ENCODE results near the gene ARF4.
A peak's percentile ranks its signal among the peaks of the same experiment; 100 is the strongest.
"Not testable (repeated sequence)": the region's sequence is repeated elsewhere in the genome, so short reads cannot be mapped to it uniquely, and the experiment has no call there.

The ARF4 gene

GRCh38 chr3:57597127-57597923 is at the start of gene ARF4:
Gene ARF4, minus strand, starts transcription at chr3:57597344. Its CDS starts 204 bp downstream, at chr3:57597140.
- peak; percentile 31 for TF ChIP-seq CTCF (conservative IDR thresholded peaks at IDR 0.05; ENCODE audit: low read depth, low read length)
- DNase-seq (ENCODE audit: low read depth): peak; percentile 100
- H3K4me3 ChIP-seq (ENCODE audit: low read depth, low read length): peak within 1 kb of the TSS; percentile 99

- peak; percentile 53 for TF ChIP-seq CTCF (conservative IDR thresholded peaks at IDR 0.05; ENCODE audit: low read depth, low read length)
- no peak overlapping the region for H3K4me3 ChIP-seq (ENCODE audit: low read depth, low read length)
- peak; percentile 82 for DNase-seq (ENCODE audit: low read depth)
Observed at GRCh38 chr3:57646723-57647122, 49.6 kb upstream of the ARF4 start.

- no peak for DNase-seq (ENCODE audit: low read depth)
- no peak overlapping the region for H3K4me3 ChIP-seq (ENCODE audit: low read depth, low read length)
Observed at GRCh38 chr3:57644740-57645139, 47.6 kb upstream of the ARF4 start.

GRCh38 chr3:57637391-57637790 is 40.2 kb upstream of the ARF4 start:
- TF ChIP-seq CTCF (conservative IDR thresholded peaks at IDR 0.05; ENCODE audit: low read depth, low read length): no peak
- peak; percentile 82 for DNase-seq (ENCODE audit: low read depth)
- no peak overlapping the region for H3K4me3 ChIP-seq (ENCODE audit: low read depth, low read length)

More at GRCh38 chr3:57644740-57645139, 47.6 kb upstream of the ARF4 start:
- TF ChIP-seq CTCF (conservative IDR thresholded peaks at IDR 0.05; ENCODE audit: low read depth, low read length): no peak

- not testable (repeated sequence) for DNase-seq (ENCODE audit: low read depth); H3K4me3 ChIP-seq (ENCODE audit: low read depth, low read length)
Observed at GRCh38 chr3:57634259-57634658, 37.1 kb upstream of the ARF4 start.

GRCh38 chr3:57627976-57628375 is 30.8 kb upstream of the ARF4 start:
- DNase-seq (ENCODE audit: low read depth): no peak
- no peak for TF ChIP-seq CTCF (conservative IDR thresholded peaks at IDR 0.05; ENCODE audit: low read depth, low read length)
- no peak overlapping the region for H3K4me3 ChIP-seq (ENCODE audit: low read depth, low read length)

GRCh38 chr3:57624801-57625200 is 27.7 kb upstream of the ARF4 start:
- no peak for DNase-seq (ENCODE audit: low read depth)
- no peak overlapping the region for H3K4me3 ChIP-seq (ENCODE audit: low read depth, low read length)
- no peak for TF ChIP-seq CTCF (conservative IDR thresholded peaks at IDR 0.05; ENCODE audit: low read depth, low read length)
